Brain microvascular endothelial cell (primary cell): ENCODE data around the gene AUTS2.

ENCODE experiments used
- DNase-seq: peaks from one replicate; pipeline ENCODE4 v3.0.0-alpha.2; 2020
- H3K27ac ChIP-seq: fragments of 250-450 bp; sonication (Bioruptor Pico); 2 replicates; pipeline ENCODE4 v1.5.1; 2020; ENCODE audit warnings: mild to moderate bottlenecking, moderate library complexity
- H3K27me3 ChIP-seq: fragments of 250-450 bp; sonication (Bioruptor Pico); replicated peaks from 2 replicates; pipeline ENCODE4 v1.5.1; 2020; ENCODE audit warnings: mild to moderate bottlenecking
- H3K36me3 ChIP-seq: fragments of 250-450 bp; sonication (Bioruptor Pico); replicated peaks from 2 replicates; pipeline ENCODE4 v1.5.1; 2020; ENCODE audit warnings: mild to moderate bottlenecking
- H3K4me3 ChIP-seq: 2 replicates; pipeline ENCODE4 v1.5.1; 2011; ENCODE audit warnings: low read depth, mild to moderate bottlenecking, control low read depth, low read length, moderate library complexity
- CTCF ChIP-seq: IDR thresholded peaks from 2 replicates; pipeline ENCODE4 v1.5.1; 2011; ENCODE audit warnings: low read depth, mild to moderate bottlenecking, moderate library complexity, low read length, control low read depth, inconsistent platforms; ENCODE audit errors: missing control alignments
- in situ Hi-C: cut with HindIII; loops from 2 replicates; pipeline ENCODE4 v1.10.0; 2017; ENCODE audit warnings: low sequenced_read_pairs, low pct_ligation_motif_present

The AUTS2 gene

GRCh38 chr7:70599446-70600190 is 1001.3 kb downstream of the AUTS2 start:
- in situ Hi-C loops: no loop called here
- TF ChIP-seq CTCF: no peak
- no peak for DNase-seq
- Histone ChIP-seq H3K4me3 (no peak overlapping the region), H3K27ac (no peak overlapping the region), H3K27me3 (peaks cover 18% of the 10 kb centered on the region), H3K36me3 (no peaks in the 10 kb centered on the region)

- H3K27me3 ChIP-seq: peaks cover 13% of the 10 kb centered on the region
- H3K27ac ChIP-seq: no peak overlapping the region
- DNase-seq: no peak
- no peak for TF ChIP-seq CTCF
- no peaks in the 10 kb centered on the region for H3K36me3 ChIP-seq
- in situ Hi-C loops: no loop called here
- H3K4me3 ChIP-seq: no peak overlapping the region
These were observed 1002.7 kb downstream of the AUTS2 start for GRCh38 chr7:70600993-70601392.

- no peak for DNase-seq
- no peak for TF ChIP-seq CTCF
- in situ Hi-C loops: no loop called here
These were observed 1003.8 kb downstream of the AUTS2 start for GRCh38 chr7:70602117-70602516.

GRCh38 chr7:70607281-70607680 is 1009.0 kb downstream of the AUTS2 start:
- H3K4me3 ChIP-seq: no peak overlapping the region
- H3K27me3 ChIP-seq: no peaks in the 10 kb centered on the region
- no peak overlapping the region for H3K27ac ChIP-seq
- no peak for TF ChIP-seq CTCF
- in situ Hi-C loops: no loop called here
- no peaks in the 10 kb centered on the region for H3K36me3 ChIP-seq
- DNase-seq: no peak

More at GRCh38 chr7:70602117-70602516, 1003.8 kb downstream of the AUTS2 start:
- Histone ChIP-seq H3K27me3 (peaks cover 3% of the 10 kb centered on the region), H3K4me3 (no peak overlapping the region), H3K27ac (no peak overlapping the region), H3K36me3 (no peaks in the 10 kb centered on the region)

- in situ Hi-C loops: no loop called here
These were observed 1009.5 kb downstream of the AUTS2 start for GRCh38 chr7:70607759-70608158.

More at GRCh38 chr7:70607759-70608158, 1009.5 kb downstream of the AUTS2 start:
- Histone ChIP-seq H3K27me3 (no peaks in the 10 kb centered on the region), H3K27ac (no peak overlapping the region), H3K36me3 (no peaks in the 10 kb centered on the region), H3K4me3 (no peak overlapping the region)
- TF ChIP-seq CTCF: no peak
- DNase-seq: no peak
